ENCODE data around the gene NAB2.

Gene NAB2

GRCh38 chr12:57138526-57139272 is 49.8 kb downstream of the NAB2 start:
- no peak for ATAC-seq

- ATAC-seq = no peak
These were observed 51.1 kb downstream of the NAB2 start for GRCh38 chr12:57139796-57140649.

- ATAC-seq = no peak
These were observed 52.3 kb downstream of the NAB2 start for GRCh38 chr12:57141249-57141648.

GRCh38 chr12:57142121-57142520 is 53.2 kb downstream of the NAB2 start:
- ATAC-seq = no peak

- ATAC-seq = no peak
These were observed 53.8 kb downstream of the NAB2 start for GRCh38 chr12:57142727-57143126.

- ATAC-seq = no peak
These were observed 54.5 kb downstream of the NAB2 start for GRCh38 chr12:57143454-57143853.
